HG03108 (cell line): Measurements from ENCODE around the gene RNASE3.
"Not testable (repeated sequence)": the region's sequence is repeated elsewhere in the genome, so short reads cannot be mapped to it uniquely, and the experiment has no call there.

Experiments used
- ATAC-seq: cut with Tn5 transposase; IDR thresholded peaks from one replicate; pipeline ENCODE4 v1.9.1; 2021; ENCODE audit warnings: moderate library complexity; ENCODE audit not compliant: unreplicated experiment

RNASE3 gene

DNA sequence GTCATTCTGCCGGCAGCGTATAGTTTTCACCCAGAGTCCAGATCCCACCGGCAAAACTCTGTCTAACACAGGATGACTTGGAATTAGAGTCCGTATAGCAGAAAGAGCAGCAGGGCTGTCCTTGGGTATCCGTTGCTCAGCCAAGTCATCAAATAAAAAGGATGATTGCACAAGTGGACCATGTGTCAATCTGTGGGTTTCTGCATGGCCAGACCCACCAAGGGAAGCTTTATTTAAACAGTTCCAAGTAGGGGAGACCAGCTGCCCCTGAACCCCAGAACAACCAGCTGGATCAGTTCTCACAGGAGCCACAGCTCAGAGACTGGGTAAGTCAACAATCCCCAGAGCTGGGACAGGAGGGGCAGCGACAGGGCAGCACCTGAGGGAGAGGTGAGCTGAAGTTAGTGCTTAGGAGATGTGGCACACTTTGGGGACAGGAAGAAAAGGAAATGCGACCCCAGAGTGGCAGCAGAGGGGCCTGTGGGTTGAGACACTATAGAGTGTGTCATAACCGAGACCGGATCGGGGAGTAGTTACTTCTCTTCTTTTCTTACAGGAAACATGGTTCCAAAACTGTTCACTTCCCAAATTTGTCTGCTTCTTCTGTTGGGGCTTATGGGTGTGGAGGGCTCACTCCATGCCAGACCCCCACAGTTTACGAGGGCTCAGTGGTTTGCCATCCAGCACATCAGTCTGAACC is at the start of gene RNASE3:
Gene RNASE3 (plus strand): TSS at position 260 of the 700 bp plus-strand sequence. CDS start 302 bp downstream, at position 562.
- not testable (repeated sequence) for ATAC-seq

DNA sequence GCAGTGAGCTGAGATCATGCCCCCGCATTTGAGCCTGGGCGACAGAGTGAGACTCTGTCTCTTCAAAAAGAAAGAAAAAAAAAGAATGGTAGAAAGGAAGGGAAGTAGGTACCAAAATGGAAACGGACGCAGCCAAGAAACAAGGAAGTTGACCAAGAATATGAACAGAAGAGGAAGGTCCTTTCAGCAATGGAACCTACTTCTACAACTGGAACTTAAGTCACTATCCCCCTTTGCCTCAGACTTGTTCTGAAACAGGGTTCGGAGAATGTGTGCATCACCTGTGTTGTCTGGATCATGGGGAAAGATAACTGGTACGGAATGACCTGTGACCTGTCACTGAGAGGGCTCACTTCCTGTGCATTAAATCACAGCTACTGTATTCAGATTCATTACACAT is 44.6 kb upstream of the RNASE3 start:
- ATAC-seq, result no peak

DNA sequence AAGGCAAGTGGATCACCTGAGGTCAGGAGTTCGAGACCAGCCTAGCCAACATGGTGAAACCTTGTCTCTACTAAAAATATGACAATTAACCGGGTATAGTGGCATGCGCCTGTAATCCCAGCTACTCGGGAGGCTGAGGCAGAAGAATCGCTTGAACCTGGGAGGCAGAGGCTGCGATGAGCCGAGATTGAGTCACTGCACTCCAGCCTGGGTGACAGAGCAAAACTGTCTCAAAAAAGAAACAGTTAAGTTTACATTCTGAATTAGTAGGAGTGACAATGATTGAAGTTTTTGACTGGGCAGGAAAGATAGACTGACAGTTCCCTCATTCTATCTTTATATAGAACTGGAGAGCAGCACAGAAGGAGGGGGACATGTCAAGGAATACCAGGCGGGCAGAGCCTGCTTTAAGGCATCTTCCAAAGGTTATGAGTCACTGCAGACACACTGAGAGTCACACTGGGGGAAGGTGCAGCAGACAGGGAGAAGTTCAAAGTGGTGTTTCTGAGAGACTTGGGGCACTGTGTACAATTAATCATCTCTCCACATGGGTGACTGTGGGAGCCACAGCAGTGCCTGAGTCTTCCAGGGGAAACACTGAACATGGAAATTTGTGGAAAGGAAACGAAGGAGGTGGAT is 42.8 kb upstream of the RNASE3 start:
- no peak for ATAC-seq

DNA sequence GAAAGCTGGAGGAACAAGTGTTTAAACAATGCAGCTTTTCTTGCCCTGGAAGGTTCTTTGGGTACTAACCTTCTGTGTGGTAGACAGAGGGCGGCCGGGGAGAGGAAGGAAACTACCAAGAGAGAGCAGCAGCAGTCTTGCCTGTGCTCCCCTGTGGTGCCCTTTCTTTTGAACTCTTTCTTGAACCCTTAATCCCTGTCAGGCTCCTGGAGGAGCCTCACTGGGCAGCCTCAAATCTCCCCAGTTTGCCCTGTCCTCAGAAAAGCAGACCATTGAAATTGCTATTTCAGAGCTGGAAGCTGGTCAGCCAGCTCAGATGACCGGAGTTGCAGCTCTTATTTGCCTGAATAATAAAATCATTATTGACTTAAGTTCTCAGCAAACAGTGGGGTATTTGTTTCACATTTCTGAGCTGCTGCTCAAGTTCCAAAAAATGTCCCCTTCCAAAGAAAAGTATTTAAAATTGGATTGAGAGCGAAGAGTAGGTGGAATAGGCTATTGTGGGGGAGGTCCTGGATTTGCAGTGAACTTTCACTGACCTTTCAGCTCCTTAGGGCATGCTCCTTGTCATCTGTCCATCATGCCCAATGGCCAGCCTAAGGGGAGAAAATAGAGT is 42.1 kb upstream of the RNASE3 start:
- no peak for ATAC-seq

DNA sequence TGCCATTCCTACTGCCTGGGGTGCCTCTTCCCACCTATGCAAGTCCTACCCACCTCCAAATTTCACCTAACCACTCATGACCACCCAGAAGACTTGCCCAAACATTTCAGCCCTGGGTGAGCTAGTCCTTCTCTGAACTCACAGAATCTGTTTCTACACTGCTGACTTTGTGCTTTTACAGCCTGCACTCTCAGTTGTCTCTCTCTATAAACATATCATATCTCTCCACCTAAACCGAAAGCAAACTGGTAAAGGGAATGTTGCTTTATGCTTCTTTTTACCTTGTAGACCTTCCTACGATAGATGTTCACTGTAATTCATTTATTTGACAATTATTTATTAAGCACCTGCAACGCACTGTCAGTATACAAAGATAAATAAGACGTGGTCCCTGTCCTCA is 38.1 kb upstream of the RNASE3 start:
- no peak for ATAC-seq

DNA sequence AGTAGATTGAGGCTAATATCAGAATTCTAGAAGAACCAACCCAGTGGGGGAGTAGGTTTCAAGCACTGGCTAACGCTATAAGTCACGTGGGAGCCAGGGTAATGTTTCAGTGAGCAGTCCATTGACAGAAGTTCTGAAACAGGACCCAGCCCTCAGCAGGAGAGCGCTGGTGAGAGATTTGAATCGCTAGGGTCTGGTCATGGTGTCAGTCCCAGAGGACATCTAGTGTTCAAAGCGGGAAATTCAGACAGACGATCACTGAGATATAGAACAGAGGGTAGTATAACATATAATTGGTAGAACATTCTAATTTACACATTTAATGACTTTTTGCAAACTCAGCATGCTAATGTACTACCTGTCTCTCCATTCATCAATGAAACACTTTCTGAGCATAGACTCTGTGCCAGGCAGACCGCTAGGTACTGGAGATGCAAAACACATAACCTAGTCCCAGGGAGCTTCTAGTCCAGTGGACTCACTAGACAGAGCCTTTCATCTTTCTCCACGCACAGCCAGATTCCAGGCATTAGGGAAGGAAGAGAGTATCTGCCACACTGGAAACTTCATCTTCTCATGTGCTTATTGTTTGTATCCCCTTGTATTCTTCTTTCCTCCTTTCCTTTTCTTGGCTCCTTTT is 35.4 kb upstream of the RNASE3 start:
- no peak for ATAC-seq

DNA sequence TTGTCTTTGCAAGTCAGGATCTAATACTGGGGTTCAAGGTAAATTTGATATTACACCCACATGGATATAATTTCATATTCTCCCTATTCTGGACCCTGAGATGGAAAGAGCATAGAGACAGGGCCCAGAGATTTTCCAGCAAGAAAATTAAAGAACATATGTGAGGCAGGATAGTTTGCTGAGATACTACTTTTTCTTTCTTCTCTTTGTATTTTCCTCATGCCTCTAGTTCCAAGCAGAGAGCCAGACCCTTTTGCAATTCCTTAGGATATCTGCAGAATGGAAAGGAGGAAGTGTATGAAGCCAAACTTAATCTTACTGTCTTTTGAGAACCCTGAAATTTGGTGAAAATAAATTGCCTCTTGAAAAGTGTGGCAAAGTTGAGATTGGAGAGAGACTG is 34.0 kb upstream of the RNASE3 start:
- ATAC-seq, result no peak

DNA sequence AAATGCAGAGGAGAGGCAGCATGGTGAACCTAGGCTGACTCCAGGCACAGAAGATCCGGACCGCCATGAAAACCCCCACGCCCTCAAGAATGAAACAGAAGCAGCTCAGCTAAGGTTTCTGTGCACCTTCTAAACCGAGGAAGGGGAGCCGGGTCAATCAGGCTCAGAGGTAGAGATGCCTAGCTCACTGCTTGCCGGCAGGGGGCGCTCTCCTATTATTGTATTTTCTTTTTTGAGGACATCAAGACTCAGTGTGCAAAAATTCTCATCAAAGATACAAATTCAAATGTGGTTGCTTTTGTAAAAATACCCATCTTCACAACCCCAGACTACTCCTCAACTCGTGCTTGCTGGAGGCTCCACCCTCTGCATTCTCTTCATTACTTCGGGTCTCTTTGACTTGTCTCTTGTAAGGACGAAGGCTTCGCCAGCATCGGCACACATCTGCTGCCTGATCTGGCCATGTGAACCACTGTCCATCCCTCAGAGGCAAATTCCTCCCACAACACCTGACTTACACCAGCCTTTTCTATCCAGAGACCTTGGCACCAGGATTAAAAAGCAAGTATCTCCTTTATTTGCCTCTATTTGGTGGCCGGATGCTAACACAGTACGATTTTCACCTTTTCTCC is 33.4 kb upstream of the RNASE3 start:
- ATAC-seq, result no peak

DNA sequence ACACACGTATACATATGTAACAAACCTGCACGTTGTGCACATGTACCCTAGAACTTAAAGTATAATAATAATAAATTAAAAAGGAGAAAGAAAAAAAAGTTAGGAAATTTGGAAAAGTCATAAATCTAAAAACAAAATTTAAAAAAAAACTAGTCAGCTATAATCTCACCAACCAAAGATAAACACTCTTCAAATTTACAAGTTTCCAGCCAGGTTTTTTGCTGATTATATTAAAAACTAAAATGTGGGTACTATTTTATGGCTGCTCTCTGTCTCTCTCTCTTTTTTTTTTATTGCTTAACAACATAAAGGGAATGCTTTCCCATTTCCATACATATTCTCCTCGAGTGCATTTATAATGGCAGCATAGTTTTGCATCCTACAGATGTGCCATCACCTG is 25.0 kb upstream of the RNASE3 start:
- no peak for ATAC-seq

DNA sequence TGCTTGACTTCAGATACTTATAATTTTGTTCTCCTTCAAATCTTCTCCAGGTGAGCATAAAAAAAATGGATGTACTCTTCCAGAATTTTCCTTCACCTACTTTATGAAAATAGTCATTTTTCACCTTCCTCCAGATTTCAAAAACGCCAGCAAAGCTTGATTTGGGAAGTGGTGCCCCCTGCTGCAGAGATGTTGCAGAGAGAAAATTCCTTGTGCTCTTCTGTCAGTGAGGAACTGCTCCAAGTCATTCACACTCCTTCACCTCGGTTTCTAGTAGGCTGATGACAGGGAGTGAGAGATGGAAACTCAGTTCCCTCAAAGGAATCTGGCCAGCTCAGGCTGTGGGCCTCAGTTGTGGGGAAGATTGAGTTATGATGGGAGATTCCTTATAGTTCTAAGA is 24.2 kb upstream of the RNASE3 start:
- no peak for ATAC-seq

DNA sequence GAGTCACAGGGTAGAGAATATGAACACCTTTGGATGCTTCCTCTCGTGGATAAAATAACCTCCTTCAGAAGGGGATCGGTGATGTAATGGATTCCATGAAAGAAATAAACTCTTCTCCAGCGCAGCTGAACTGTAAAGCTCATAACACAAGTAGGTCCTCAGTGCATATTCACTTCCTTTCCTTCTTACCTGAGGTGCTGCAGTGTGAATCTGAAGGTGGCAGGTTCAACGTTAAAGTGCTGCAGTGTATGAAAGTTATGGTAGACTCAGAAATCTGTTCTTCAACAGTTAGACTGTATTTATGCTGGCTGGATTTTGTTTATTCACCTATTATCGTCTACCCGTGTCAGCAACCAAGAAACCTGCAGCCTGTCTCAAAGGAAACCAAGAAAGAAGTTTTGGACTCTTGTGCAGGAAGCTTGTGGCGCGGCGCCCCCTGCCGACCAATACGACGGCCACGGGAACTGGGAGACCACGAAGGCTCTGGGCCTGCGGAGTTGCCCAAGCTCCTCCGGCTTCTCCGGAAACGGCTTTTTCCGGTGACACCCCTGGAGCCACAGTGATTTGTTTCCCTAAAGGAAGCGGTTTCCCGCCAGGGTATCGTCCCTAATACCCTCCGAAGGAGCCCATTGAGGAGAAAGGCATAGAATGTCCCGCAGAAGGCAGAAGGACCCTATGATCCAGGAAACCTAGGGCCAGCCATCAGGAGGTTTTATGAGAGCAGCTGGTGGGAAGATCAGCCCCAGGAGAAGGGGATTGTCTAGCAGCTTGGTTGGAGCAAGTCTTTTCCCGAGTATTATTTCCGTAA is 17.6 kb upstream of the RNASE3 start:
- no peak for ATAC-seq

DNA sequence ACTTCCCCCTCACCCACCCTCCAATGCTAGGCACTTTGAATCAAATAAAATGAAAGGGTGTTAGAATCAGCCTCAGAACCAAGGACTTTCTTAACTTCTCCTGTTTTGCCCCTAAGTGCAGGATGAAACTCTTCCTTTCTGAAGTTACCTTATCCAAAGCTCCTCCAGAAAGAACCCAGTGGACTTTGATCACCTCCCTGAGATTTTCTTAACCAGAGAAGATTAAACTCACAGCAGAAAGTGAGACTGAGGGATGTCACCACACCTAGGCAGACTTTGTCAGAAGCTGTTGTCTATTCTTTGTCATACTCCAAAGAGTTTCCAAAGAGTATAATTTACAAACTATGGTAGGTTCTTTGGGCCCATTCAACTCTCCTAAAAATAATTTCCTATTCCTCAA is 14.2 kb upstream of the RNASE3 start:
- ATAC-seq, result no peak

DNA sequence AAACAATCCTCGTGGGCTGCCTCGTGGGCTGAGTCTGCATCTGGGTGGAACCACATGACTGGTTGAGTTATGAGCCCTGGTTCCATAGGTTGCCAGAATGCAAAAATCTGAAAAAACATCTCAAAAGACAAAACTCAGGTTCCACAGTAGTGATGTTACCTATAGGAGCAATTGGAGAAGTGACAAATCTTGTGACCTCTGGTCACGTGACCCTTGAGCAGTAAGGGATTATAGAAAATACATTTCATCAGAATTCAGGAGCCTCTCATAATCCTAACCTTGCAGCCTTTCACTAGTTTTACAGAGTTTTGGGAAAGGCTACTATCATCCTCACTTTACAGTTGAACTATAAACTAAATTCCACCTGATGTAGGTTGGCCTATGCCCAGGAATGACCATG is 12.5 kb upstream of the RNASE3 start:
- ATAC-seq, result no peak

DNA sequence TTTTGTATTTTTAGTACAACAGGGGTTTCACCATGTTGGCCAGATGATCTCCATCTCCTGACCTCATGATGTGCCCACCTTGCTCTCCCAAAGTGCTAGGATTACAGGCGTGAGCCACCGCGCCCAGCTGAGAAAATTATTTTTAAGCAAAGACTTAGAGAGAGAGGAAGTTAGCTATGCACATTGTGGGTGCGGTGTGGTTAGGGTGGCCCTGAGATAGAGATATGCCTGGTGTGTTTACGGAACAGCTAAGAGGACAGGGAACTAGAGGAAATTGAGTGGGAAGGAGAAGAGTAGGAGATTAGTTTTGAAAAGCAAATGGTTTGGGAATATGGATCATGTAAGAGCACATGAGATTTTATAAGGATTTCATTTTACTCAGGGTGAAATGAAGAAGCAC is 10.0 kb upstream of the RNASE3 start:
- not testable (repeated sequence) for ATAC-seq

DNA sequence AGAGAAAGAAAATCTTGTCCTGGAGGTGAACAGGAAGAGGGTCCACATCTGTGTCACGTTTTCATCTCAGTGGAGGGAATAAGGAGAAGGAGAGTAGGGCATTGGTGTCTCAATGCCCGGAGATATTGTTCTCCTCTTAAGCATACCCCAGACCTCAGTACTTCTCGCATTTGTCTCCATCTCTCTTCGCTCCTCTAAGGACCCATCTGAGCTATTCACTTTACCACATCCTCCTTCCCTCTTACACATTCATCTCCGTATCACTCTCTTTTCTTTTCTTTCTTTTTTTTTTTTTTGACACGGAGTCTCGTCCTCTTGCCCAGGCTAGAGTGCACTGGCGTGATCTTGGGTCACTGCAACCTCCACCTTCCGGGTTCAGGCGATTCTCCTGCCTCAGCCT is 8.4 kb upstream of the RNASE3 start:
- not testable (repeated sequence) for ATAC-seq

DNA sequence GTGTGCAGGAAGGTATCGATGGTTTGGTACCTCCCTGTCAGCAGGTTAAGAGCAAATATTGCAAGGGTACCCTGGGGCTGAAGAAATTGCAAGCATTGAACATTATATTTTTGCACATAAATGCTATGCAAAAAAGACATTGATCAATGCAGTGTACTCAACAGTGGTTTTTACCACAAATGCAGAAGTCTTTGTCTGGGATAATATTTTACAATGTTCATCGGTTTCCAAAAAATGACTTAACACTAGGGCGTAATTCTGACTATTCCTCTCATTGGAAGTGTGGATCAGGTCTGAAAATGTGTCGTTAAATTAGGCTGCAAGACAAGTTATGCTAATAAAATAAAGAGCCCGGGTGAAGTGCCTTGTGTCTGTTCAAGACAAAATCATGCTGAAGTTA is 2.8 kb upstream of the RNASE3 start:
- ATAC-seq, result not testable (repeated sequence)

DNA sequence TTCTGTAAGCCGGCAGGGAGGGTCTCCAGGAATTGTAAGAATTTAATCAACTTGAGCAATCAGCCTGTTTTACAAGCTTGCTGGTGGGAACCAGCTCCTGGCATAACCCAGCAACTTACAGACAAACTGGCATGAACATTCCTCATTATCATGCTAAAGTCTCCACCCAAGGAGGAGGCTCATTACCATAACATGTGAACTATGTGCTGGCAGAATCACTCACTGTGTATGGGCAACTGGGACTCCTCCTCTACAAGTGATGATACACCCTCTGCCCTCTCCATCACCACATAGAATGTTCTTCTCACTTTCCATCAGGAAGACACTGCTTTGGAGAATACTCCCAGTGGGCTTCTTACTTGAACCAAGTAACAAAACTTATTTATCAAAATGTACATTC is 4.1 kb downstream of the RNASE3 start:
- not testable (repeated sequence) for ATAC-seq

DNA sequence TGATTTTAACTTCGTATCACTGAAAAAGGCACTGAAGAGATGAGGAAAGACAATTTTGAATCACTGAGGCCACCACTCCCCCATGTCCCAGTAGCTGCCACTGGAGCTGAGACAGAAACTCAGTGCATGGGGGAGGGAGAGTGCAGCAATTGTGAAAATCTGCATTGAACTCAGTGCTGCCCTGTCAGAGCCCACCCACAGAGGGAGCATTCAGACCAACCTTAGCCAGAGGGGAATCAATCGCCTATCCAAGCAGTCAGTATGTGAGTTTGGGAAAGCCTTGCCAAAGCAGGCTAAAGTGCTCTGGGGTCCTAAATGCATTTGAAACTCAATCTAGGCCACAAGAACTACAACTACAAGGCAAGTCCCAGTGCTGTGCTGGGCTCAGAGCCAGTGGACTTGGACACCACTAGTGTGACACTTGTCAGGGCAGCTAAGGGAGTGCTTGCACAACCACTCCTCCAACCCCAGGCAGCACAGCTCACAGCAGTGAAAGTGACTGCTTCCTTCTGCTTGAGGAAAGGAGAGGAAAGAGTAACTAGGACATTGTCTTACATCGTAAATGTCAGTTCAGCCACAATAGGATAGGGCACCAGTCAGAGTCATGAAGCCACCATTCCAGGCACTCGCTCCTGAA is 13.3 kb downstream of the RNASE3 start:
- ATAC-seq, result no peak

DNA sequence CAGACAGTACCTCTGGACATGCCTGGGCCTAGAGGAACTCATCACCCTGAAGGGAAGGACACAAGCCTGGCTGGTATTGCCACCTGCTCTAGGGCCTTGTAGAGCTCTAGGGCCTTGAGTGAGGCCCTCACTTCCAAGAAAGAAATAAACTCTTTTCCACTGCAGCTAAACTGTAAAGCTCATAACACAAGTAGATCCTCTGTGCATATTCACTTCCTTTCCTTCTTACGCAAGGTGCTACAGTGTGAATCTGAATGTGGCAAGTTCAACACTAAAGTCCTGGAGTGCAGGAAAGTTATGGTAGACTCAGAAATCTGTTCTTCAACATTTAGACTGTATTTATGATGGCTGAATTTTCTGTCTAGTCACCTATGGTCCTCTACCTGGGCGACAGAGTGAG is 14.5 kb downstream of the RNASE3 start:
- ATAC-seq, result no peak

DNA sequence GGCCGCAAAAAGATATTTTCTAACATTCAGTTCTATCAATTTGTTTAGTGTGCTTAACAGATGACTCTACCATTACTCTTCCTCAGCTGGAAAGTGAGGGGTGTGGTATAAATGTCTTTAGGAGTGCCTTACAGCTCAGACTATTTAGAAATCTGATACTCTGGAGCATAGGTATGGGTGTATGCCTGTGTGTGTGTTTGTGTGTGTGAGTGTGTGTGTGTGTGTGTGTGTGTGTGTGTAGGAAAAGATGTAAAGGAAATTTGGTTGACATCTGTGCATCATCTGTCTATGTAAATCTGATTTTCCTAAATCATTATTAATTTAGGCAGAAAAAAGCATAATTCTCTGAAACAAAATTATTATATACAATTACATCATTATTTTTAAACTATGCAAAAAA is 16.0 kb downstream of the RNASE3 start:
- ATAC-seq, result no peak
